Peyer's patch (tissue), 4 donors: ENCODE results near the gene TSPAN14.

ENCODE experiments used
- POLR2A ChIP-seq, 2 donors: fragments of 450-650 bp; IDR thresholded peaks; one replicate each; pipeline ENCODE4 v1.5.1; 2017; ENCODE audit warnings: antibody characterized with exemption in 2 of 2, mild to moderate bottlenecking in 2 of 2, moderate library complexity in 2 of 2
- TF ChIP-seq, protein P1 (sequence below), 6 experiments: fragments of 450-650 bp in 4 of 6; fragments of 200-600 bp in 2 of 6; sonication (generic) in 1 of 6; IDR thresholded peaks; one replicate each; pipeline ENCODE4 v1.5.1; 2017 to 2019; ENCODE audit warnings: antibody characterized with exemption in 6 of 6, mild to moderate bottlenecking in 3 of 6, moderate library complexity in 1 of 6

DNA sequence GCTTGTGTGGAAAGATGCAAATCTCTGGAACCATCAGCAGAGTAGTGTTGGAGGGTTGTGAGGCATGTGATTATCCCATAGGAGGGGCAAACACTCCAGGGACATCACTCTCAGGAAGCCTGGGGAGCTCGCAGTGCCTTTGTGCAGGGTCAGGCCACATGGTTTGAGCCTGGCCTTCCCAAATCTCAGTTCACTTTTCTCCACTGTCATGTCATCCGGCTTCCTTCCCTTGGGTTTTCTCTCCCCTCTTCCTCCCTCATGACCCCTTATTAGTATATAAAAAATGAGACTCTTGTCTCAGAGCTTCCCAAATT lies 20.4 kb downstream of the TSPAN14 start:
- TF ChIP-seq, protein P1, sequence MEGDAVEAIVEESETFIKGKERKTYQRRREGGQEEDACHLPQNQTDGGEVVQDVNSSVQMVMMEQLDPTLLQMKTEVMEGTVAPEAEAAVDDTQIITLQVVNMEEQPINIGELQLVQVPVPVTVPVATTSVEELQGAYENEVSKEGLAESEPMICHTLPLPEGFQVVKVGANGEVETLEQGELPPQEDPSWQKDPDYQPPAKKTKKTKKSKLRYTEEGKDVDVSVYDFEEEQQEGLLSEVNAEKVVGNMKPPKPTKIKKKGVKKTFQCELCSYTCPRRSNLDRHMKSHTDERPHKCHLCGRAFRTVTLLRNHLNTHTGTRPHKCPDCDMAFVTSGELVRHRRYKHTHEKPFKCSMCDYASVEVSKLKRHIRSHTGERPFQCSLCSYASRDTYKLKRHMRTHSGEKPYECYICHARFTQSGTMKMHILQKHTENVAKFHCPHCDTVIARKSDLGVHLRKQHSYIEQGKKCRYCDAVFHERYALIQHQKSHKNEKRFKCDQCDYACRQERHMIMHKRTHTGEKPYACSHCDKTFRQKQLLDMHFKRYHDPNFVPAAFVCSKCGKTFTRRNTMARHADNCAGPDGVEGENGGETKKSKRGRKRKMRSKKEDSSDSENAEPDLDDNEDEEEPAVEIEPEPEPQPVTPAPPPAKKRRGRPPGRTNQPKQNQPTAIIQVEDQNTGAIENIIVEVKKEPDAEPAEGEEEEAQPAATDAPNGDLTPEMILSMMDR (IDR thresholded peaks at IDR 0.05), result no peak
- no peak for TF ChIP-seq POLR2A (IDR thresholded peaks at IDR 0.05)
